IgD-negative memory B cell (primary cell): ENCODE data around the gene SREBF1. TPM values are rescaled to one million over a fixed set of nuclear protein-coding genes. Genes with fewer than 3 reads are reported as not detected.
A peak's percentile ranks its signal among the peaks of the same experiment; 100 is the strongest.

Experiments used
- H3K27ac Mint-ChIP-seq, 3 donors: one replicate each; pipeline ENCODE4 v1.8.0; 2020 to 2022; ENCODE audit warnings: mild to moderate bottlenecking in 3 of 3, mixed read lengths in 3 of 3, moderate library complexity in 1 of 3
- H3K27me3 Mint-ChIP-seq: one replicate; pipeline ENCODE4 v1.8.0; 2021; ENCODE audit warnings: mixed read lengths
- H3K36me3 Mint-ChIP-seq: one replicate; pipeline ENCODE4 v1.8.0; 2020; ENCODE audit warnings: mild to moderate bottlenecking, mixed read lengths
- H3K4me1 Mint-ChIP-seq, 3 donors: one replicate each; pipeline ENCODE4 v1.8.0; 2020 to 2022; ENCODE audit warnings: mixed read lengths in 3 of 3, mild to moderate bottlenecking in 1 of 3
- H3K4me3 Mint-ChIP-seq, 4 donors: one replicate each; pipeline ENCODE4 v1.8.0; 2020 to 2022; ENCODE audit warnings: mild to moderate bottlenecking in 4 of 4, mixed read lengths in 4 of 4, moderate library complexity in 3 of 4
- H3K9me3 Mint-ChIP-seq, 3 donors: one replicate each; pipeline ENCODE4 v1.8.0; 2020 to 2021; ENCODE audit warnings: mixed read lengths in 3 of 3, mild to moderate bottlenecking in 1 of 3
- polyA plus RNA-seq: library from polyadenylated mRNA; unstranded; fragments of 300-500 nt; fragmentation: Illumina TruSeq; gene quantifications from one replicate; pipeline ENCODE4 v1.2.3, GENCODE V29; 2021

Gene SREBF1
- polyA plus RNA-seq, 1 donor from 2014 or later: 9.1 TPM

- Mint-ChIP-seq H3K4me3 (peak overlapping the region; percentile 81 to 98 (median 92)), H3K27me3 (no peaks in the 10 kb centered on the region), H3K36me3 (no peaks in the 10 kb centered on the region), H3K4me1 (peaks cover 21 to 24% (median 23%) of the 10 kb centered on the region in 3 donors), H3K27ac (peak overlapping the region; percentile 64 to 100 (median 80)), H3K9me3 (no peaks in the 10 kb centered on the region)
Observed at GRCh38 chr17:17839791-17840707, 3.3 kb upstream of the SREBF1 start.

- peak overlapping the region; percentile 73 to 100 (median 81) for H3K27ac Mint-ChIP-seq
- no peaks in the 10 kb centered on the region for H3K27me3 Mint-ChIP-seq
- peaks cover 33 to 42% (median 41%) of the 10 kb centered on the region in 3 donors for H3K4me1 Mint-ChIP-seq
- H3K9me3 Mint-ChIP-seq: no peaks in the 10 kb centered on the region
- no peaks in the 10 kb centered on the region for H3K36me3 Mint-ChIP-seq
- peak overlapping the region; percentile 21 to 98 (median 80) for H3K4me3 Mint-ChIP-seq
Observed at GRCh38 chr17:17837966-17838962, 1.5 kb upstream of the SREBF1 start.

GRCh38 chr17:17837380-17837821 lies 615 bp upstream of the SREBF1 start:
- H3K4me3 Mint-ChIP-seq: peak overlapping the region; percentile 85 to 98 (median 93)
- peak overlapping the region; percentile 98 to 100 (median 99) for H3K27ac Mint-ChIP-seq
- no peaks in the 10 kb centered on the region for H3K36me3 Mint-ChIP-seq
- no peaks in the 10 kb centered on the region for H3K9me3 Mint-ChIP-seq
- H3K4me1 Mint-ChIP-seq: peaks cover 33 to 42% (median 41%) of the 10 kb centered on the region in 3 donors
- H3K27me3 Mint-ChIP-seq: no peaks in the 10 kb centered on the region

- Mint-ChIP-seq H3K9me3 (no peaks in the 10 kb centered on the region), H3K4me3 (peak overlapping the region; percentile 85 to 98 (median 93)), H3K27ac (peak overlapping the region; percentile 98 to 100 (median 99)), H3K36me3 (no peaks in the 10 kb centered on the region), H3K4me1 (peaks cover 33 to 42% (median 41%) of the 10 kb centered on the region in 3 donors), H3K27me3 (no peaks in the 10 kb centered on the region)
Observed at GRCh38 chr17:17836250-17836817, 452 bp downstream of the SREBF1 start.

- no peaks in the 10 kb centered on the region for H3K9me3 Mint-ChIP-seq
- peak overlapping the region; percentile 85 to 98 (median 93) for H3K4me3 Mint-ChIP-seq
- peaks cover 33 to 37% (median 36%) of the 10 kb centered on the region in 3 donors for H3K4me1 Mint-ChIP-seq
- peak overlapping the region; percentile 98 to 100 (median 99) for H3K27ac Mint-ChIP-seq
- no peaks in the 10 kb centered on the region for H3K36me3 Mint-ChIP-seq
- H3K27me3 Mint-ChIP-seq: no peaks in the 10 kb centered on the region
Observed at GRCh38 chr17:17835415-17836249, 1.2 kb downstream of the SREBF1 start.

- H3K36me3 Mint-ChIP-seq: no peaks in the 10 kb centered on the region
- peak overlapping the region; percentile 70 to 99 (median 92) for H3K4me3 Mint-ChIP-seq
- H3K27ac Mint-ChIP-seq: peak overlapping the region; percentile 95 to 100 (median 98)
- H3K27me3 Mint-ChIP-seq: no peaks in the 10 kb centered on the region
- H3K9me3 Mint-ChIP-seq: no peaks in the 10 kb centered on the region
- peaks cover 33 to 37% (median 36%) of the 10 kb centered on the region in 3 donors for H3K4me1 Mint-ChIP-seq
Observed at GRCh38 chr17:17834974-17835373, 1.8 kb downstream of the SREBF1 start.

GRCh38 chr17:17833658-17834357 lies 3.0 kb downstream of the SREBF1 start:
- Mint-ChIP-seq H3K4me3 (peak overlapping the region; percentile 70 to 99 (median 92)), H3K4me1 (peaks cover 24 to 35% (median 31%) of the 10 kb centered on the region in 3 donors), H3K9me3 (no peaks in the 10 kb centered on the region), H3K27ac (peak overlapping the region; percentile 95 to 100 (median 98)), H3K27me3 (no peaks in the 10 kb centered on the region), H3K36me3 (no peaks in the 10 kb centered on the region)

GRCh38 chr17:17832032-17832363 lies 4.8 kb downstream of the SREBF1 start:
- H3K36me3 Mint-ChIP-seq: no peaks in the 10 kb centered on the region
- H3K9me3 Mint-ChIP-seq: no peaks in the 10 kb centered on the region
- H3K27me3 Mint-ChIP-seq: no peaks in the 10 kb centered on the region
- H3K4me3 Mint-ChIP-seq: peak overlapping the region in 2 of 4 donors; percentile 41 to 45
- H3K27ac Mint-ChIP-seq: peak overlapping the region in 1 of 3 donors; percentile 41
- H3K4me1 Mint-ChIP-seq: peaks cover 22 to 34% (median 26%) of the 10 kb centered on the region in 3 donors

GRCh38 chr17:17831208-17832031 lies 5.4 kb downstream of the SREBF1 start:
- peak overlapping the region in 1 of 4 donors; percentile 40 for H3K4me3 Mint-ChIP-seq
- peak overlapping the region in 1 of 3 donors; percentile 41 for H3K27ac Mint-ChIP-seq
- H3K9me3 Mint-ChIP-seq: no peaks in the 10 kb centered on the region
- no peaks in the 10 kb centered on the region for H3K27me3 Mint-ChIP-seq
- peaks cover 25 to 36% (median 26%) of the 10 kb centered on the region in 3 donors for H3K4me1 Mint-ChIP-seq
- H3K36me3 Mint-ChIP-seq: no peaks in the 10 kb centered on the region

- no peak overlapping the region for H3K27ac Mint-ChIP-seq
- H3K36me3 Mint-ChIP-seq: no peaks in the 10 kb centered on the region
- no peaks in the 10 kb centered on the region for H3K9me3 Mint-ChIP-seq
- peaks cover 24 to 32% (median 28%) of the 10 kb centered on the region in 3 donors for H3K4me1 Mint-ChIP-seq
- peak overlapping the region in 1 of 4 donors; percentile 40 for H3K4me3 Mint-ChIP-seq
- H3K27me3 Mint-ChIP-seq: no peaks in the 10 kb centered on the region
Observed at GRCh38 chr17:17830740-17831207, 6.0 kb downstream of the SREBF1 start.

GRCh38 chr17:17830269-17830567 lies 6.6 kb downstream of the SREBF1 start:
- Mint-ChIP-seq H3K4me3 (no peak overlapping the region), H3K4me1 (peaks cover 22 to 27% (median 24%) of the 10 kb centered on the region in 3 donors), H3K27ac (no peak overlapping the region), H3K36me3 (no peaks in the 10 kb centered on the region), H3K9me3 (no peaks in the 10 kb centered on the region), H3K27me3 (no peaks in the 10 kb centered on the region)

GRCh38 chr17:17827826-17828621 lies 8.8 kb downstream of the SREBF1 start:
- H3K27me3 Mint-ChIP-seq: no peaks in the 10 kb centered on the region
- peaks cover 11 to 20% (median 11%) of the 10 kb centered on the region in 3 donors for H3K4me1 Mint-ChIP-seq
- H3K9me3 Mint-ChIP-seq: no peaks in the 10 kb centered on the region
- peak overlapping the region in 2 of 3 donors; percentile 65 to 83 for H3K27ac Mint-ChIP-seq
- no peaks in the 10 kb centered on the region for H3K36me3 Mint-ChIP-seq
- peak overlapping the region in 1 of 4 donors; percentile 17 for H3K4me3 Mint-ChIP-seq
